Esophagus (tissue), 2 donors: ENCODE data around the gene FSIP1. TPM values are rescaled to one million over a fixed set of nuclear protein-coding genes. Genes with fewer than 3 reads are reported as not detected.

ENCODE experiments used
- H3K27ac ChIP-seq, 2 donors: one replicate each; pipeline ENCODE4 v1.5.1; 2013; ENCODE audit warnings: low read depth in 2 of 2, mild to moderate bottlenecking in 2 of 2, inconsistent platforms in 1 of 2, low read length in 1 of 2, moderate library complexity in 1 of 2
- H3K27me3 ChIP-seq, 2 donors: one replicate each; pipeline ENCODE4 v1.6.1; 2013; ENCODE audit warnings: low read length in 2 of 2, control low read depth in 1 of 2, mild to moderate bottlenecking in 1 of 2; ENCODE audit not compliant: insufficient read depth in 2 of 2, control insufficient read depth in 1 of 2
- H3K36me3 ChIP-seq, 2 donors: one replicate each; pipeline ENCODE4 v1.6.1; 2013; ENCODE audit warnings: low read length in 1 of 2; ENCODE audit not compliant: control insufficient read depth in 2 of 2, insufficient read depth in 2 of 2
- H3K4me1 ChIP-seq, 2 donors: one replicate each; pipeline ENCODE4 v1.6.1; 2013; ENCODE audit warnings: low read length in 1 of 2; ENCODE audit not compliant: control insufficient read depth in 2 of 2, insufficient read depth in 2 of 2
- H3K4me3 ChIP-seq, 2 donors: one replicate each; pipeline ENCODE4 v1.5.1; 2013; ENCODE audit warnings: low read length in 2 of 2, mild to moderate bottlenecking in 2 of 2, low read depth in 1 of 2, moderate library complexity in 1 of 2
- H3K9me3 ChIP-seq, 2 donors: one replicate each; pipeline ENCODE4 v1.6.1; 2013; ENCODE audit warnings: mild to moderate bottlenecking in 2 of 2, low read depth in 1 of 2, low read length in 1 of 2, moderate library complexity in 1 of 2; ENCODE audit not compliant: control insufficient read depth in 2 of 2, insufficient read depth in 1 of 2
- WGBS, 2 donors: extraction: QIAGEN DNeasy Blood & Tissue Kit; methylation state at CpG; one replicate each; pipeline ENCODE4 v1.1.7; 2013; 5-methylcytosine and 5-hydroxymethylcytosine counted together
- polyA plus RNA-seq, 2 donors: library from polyadenylated mRNA; stranded (reverse); fragments of 200-250 nt; gene quantifications; one replicate each; pipeline ENCODE4 v1.2.3, GENCODE V29; 2013
- donor health status: healthy with polysubstance abuse.
- donor health status: Bipolar disorder and iron deficiency.

FSIP1 gene
- polyA plus RNA-seq, 2 donors = 0.21 to 0.29 TPM

DNA sequence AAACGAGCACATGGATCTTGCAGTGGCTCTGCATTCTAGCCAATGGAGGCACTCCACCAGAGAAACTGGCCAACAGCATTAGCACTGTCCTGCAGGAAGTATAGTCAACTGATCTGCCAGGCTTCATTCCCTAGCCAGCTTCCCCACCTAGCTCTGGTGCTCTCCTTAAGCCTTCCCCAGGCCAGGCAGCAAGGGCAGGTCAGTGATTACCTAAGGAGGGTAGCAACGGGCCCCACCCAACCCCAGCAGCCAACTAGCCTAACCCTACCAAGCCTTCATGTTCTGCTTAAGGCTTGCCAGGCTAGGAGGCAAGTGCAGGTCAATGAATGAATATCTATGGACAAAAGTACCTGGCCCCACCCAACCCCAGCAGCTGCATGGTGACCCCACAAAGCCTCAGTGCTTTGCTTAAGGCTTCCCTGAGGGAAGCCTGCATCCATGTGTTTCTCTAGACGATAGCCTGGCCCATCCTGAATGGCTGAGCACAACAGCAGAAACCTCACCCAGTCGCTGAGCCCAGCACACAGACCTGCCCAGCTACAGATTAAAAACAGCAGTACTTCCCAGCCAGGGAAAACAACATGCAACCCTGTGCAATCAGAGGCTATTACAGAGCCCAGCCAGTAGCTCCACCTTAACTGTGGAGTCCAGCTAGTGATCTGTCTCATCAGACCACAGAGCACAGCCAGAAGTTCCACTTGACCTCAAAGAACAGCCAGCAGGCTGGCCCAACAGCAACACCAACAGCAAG lies 173.3 kb downstream of the FSIP1 start:
- 75 to 76% methylated on average over 3 to 4 of the region's 4 CpGs for whole genome bisulfite sequencing, 2 donors

DNA sequence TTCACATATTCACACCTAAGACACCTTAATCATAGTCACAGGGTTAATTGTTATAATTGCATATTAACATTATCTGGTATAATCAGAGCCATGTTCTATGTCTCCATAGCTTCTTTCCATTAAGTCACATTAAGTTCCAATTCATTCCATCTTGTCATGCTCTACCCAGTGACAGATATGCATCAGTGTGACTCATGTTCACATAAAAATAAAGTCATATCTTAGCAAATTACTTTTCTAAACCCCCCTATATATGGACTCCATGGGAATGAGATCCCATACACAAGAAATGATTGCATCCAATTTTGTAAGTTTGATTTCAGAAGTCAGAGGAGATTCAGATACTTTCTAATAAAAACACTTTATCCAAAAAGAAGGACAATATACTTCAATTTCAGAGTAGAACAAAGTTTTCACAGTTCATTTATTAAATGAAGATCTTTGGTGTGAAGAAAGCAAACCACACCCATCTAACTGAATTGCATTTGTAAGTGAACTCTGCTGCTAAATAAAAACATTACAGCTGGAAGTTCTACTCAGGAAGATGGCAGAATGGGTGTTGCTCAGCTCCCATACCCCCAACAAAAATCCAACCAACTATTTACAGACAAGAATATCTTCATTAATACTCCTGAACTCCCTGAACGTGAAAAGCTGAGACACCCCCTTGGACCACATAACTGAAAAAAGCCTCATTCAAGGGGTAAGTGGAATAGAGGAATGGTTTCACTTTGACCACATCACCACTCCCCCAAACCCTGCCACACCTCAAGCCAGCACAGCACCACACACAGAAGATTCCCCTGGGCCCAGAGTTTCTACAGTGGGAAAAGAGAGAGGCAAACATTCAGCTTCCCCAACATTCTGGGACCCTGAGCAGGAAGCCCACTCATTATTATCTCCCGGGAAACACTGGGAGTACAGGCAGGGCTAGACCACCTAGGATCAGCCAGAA lies 174.2 kb downstream of the FSIP1 start:
- WGBS, 2 donors = 78 to 95% methylated on average over 2 of the region's 2 CpGs
- H3K9me3 ChIP-seq = no peaks in the 10 kb centered on the region
- no peaks in the 10 kb centered on the region for H3K4me1 ChIP-seq
- H3K36me3 ChIP-seq = no peaks in the 10 kb centered on the region
- H3K27me3 ChIP-seq = no peaks in the 10 kb centered on the region
- H3K27ac ChIP-seq = peak overlapping the region; percentile 2 to 45
- H3K4me3 ChIP-seq = no peak overlapping the region

More for the DNA sequence above, 173.3 kb downstream of the FSIP1 start:
- no peaks in the 10 kb centered on the region for H3K4me1 ChIP-seq
- no peak overlapping the region for H3K4me3 ChIP-seq
- H3K9me3 ChIP-seq = no peaks in the 10 kb centered on the region
- H3K27ac ChIP-seq = peak overlapping the region; percentile 45 to 69
- no peaks in the 10 kb centered on the region for H3K36me3 ChIP-seq
- H3K27me3 ChIP-seq = no peaks in the 10 kb centered on the region

- Histone ChIP-seq H3K4me1 (no peaks in the 10 kb centered on the region), H3K9me3 (no peaks in the 10 kb centered on the region), H3K36me3 (no peaks in the 10 kb centered on the region), H3K27ac (no peak overlapping the region), H3K27me3 (no peaks in the 10 kb centered on the region), H3K4me3 (no peak overlapping the region)
- 86 to 96% methylated on average over 1 of the region's 1 CpG for WGBS, 2 donors
Observed at GRCh38 chr15:39605146-39605545, 177.5 kb downstream of the FSIP1 start.

DNA sequence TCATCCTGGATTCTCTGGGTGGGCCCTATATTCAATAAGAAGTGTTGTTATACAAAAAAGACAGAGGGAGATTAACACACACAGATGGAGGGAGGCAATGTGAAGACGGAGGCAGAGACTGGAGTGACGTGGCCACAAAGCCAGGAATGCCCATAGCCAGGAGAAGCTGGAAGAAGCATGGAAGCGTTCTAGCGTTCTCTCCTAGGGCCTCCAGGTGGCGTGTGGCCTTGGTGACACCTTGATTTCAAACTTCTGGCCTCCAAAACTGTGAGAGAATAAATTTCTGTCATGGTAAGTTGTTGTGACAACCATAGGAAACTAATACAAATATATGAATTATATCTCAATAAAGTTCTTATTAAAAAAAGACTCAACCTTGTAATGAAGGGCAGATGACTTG lies 180.5 kb downstream of the FSIP1 start:
- no peaks in the 10 kb centered on the region for H3K9me3 ChIP-seq
- no peak overlapping the region for H3K4me3 ChIP-seq
- 88 to 91% methylated on average over 5 of the region's 5 CpGs for WGBS, 2 donors
- H3K4me1 ChIP-seq = no peaks in the 10 kb centered on the region
- H3K27ac ChIP-seq = no peak overlapping the region
- H3K27me3 ChIP-seq = no peaks in the 10 kb centered on the region
- H3K36me3 ChIP-seq = no peaks in the 10 kb centered on the region

GRCh38 chr15:39599871-39600270 lies 182.8 kb downstream of the FSIP1 start:
- 80 to 82% methylated on average over 2 of the region's 2 CpGs for WGBS, 2 donors
- peaks cover 0 to 4% of the 10 kb centered on the region in 2 donors for H3K36me3 ChIP-seq
- no peak overlapping the region for H3K27ac ChIP-seq
- no peaks in the 10 kb centered on the region for H3K4me1 ChIP-seq
- no peaks in the 10 kb centered on the region for H3K27me3 ChIP-seq
- no peak overlapping the region for H3K4me3 ChIP-seq
- H3K9me3 ChIP-seq = no peaks in the 10 kb centered on the region

DNA sequence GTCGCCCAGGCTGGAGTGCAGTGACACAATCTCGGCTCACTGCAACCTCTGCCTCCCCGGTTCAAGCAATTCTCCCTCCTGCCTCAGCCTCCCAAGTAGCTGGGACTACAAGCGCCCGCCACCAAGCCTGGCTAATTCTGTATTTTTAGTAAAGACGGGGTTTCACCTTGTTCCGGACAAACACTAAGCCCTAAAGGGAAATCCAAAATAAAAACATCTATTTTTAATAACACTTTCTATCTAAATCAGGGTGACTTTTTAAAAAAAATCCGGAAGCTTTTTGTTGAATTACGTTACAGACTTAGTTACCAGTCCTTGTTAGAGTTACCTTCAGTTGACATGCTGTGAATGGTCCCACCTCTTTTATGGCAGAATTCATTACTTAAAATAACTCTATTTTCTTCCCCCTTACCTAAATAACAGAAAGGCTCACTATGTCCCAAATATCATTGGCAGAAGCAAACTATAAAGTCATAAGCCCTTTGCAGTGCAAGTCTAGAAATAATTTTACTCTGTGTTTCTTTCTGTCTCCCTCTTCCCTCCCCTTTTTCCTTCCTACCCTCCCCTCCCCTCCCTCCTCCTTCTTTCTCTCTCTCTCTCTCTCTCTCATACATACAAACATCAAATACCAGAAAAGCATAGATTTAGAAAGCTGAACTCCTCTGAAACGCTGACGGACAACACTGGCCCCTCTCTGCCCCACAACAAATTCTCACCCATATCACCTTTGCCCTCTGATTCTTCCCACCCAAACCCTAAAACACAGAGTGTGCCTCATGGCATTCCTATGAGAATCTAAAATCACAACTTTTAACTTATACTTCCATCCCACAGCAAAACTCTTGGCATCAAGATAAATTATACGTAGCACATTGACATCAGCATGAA lies 183.4 kb downstream of the FSIP1 start:
- no peaks in the 10 kb centered on the region for H3K9me3 ChIP-seq
- WGBS, 2 donors = 76 to 84% methylated on average over 12 of the region's 12 CpGs
- no peaks in the 10 kb centered on the region for H3K4me1 ChIP-seq
- peak overlapping the region in 1 of 2 donors; percentile 22 for H3K27ac ChIP-seq
- H3K27me3 ChIP-seq = no peaks in the 10 kb centered on the region
- no peak overlapping the region for H3K4me3 ChIP-seq
- peaks cover 0 to 4% of the 10 kb centered on the region in 2 donors for H3K36me3 ChIP-seq

DNA sequence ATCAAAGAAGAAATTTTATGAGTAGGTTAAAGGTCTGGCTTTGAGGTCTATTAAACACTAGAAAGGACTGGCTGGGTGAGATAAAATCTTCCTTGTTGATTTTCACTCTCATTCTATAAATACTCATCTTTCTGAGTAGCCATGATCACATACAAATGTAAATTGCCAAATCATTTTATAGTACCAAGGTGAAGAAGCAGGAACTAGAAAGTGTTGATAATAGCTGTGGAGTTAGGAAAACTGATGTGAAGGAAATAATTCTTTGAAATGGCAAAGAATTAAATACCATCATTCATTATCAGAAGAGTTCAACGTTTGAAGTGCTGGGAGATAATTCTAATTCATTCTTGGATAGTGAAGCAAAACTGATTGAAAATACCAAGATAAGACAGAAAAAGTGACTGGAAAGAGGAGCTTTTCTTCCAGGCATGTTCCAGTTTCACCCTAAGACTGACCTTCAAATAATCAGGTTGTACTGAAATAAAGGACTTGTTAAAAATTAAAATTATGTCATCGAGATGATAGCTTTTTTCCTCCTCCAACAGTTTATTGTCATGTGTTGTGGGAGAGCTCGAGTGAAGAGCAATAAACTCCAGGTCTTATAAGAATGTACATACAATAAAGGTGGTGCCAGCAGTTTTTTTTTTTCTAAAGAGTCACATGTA lies 184.3 kb downstream of the FSIP1 start:
- no peaks in the 10 kb centered on the region for H3K27me3 ChIP-seq
- no peak overlapping the region for H3K4me3 ChIP-seq
- H3K9me3 ChIP-seq = no peaks in the 10 kb centered on the region
- 44 to 49% methylated on average over 3 of the region's 3 CpGs for WGBS, 2 donors
- no peak overlapping the region for H3K27ac ChIP-seq
- peaks cover 0 to 6% of the 10 kb centered on the region in 2 donors for H3K36me3 ChIP-seq
- no peaks in the 10 kb centered on the region for H3K4me1 ChIP-seq

GRCh38 chr15:39597751-39598185 lies 184.9 kb downstream of the FSIP1 start:
- no peaks in the 10 kb centered on the region for H3K4me1 ChIP-seq
- no peaks in the 10 kb centered on the region for H3K27me3 ChIP-seq
- peaks cover 2 to 12% of the 10 kb centered on the region in 2 donors for H3K36me3 ChIP-seq
- no peaks in the 10 kb centered on the region for H3K9me3 ChIP-seq
- no peak overlapping the region for H3K27ac ChIP-seq
- 85 to 87% methylated on average over 6 of the region's 6 CpGs for WGBS, 2 donors
- H3K4me3 ChIP-seq = no peak overlapping the region
